EH (cell line): ENCODE data around the gene HTR2A.
A peak's percentile ranks its signal among the peaks of the same experiment; 100 is the strongest.

ENCODE experiments used
- DNase-seq: peaks from one replicate; pipeline ENCODE4 v3.0.0-alpha.2; 2015; ENCODE audit warnings: low read depth

Gene HTR2A

DNA sequence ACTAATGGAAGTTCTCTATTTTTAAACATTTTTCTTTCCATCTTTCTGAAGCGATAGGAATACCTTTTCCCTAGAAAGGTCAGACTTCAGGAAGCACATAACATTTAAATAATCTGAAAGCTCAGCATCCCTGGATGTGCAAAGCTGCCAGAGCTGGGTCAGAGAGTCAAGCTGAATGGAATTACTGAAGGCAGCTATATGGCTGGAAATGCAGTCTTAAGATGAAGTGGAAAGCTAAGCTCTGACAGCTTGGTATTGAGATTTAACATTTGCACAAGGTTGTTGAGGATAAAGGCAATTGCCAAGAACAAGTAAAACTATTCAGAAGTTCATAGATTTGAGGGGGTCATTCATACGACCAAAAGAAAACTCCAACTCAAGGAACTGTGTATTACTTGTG, 28.8 kb downstream of the HTR2A start:
- DNase-seq: no peak

DNA sequence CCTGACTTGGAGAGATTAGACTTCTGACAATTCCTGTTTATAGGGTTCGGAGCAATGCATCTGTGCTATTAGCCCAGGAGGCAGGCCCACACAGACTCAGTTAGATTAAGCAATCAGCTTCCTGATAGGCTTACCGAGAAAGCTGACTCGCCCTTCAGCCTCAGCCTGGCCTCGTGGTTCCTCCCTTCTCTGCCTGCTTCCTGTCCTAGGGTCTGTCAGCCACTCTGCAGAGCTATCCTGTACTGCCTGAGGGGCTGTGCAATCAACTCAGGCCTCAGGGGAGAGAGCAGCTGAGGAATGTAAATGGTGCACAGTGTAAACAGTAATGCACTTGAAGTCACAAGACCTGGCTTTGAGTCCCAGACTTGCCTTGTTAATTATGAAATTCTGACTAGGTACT, 30.7 kb downstream of the HTR2A start:
- peak; percentile 69 for DNase-seq

DNA sequence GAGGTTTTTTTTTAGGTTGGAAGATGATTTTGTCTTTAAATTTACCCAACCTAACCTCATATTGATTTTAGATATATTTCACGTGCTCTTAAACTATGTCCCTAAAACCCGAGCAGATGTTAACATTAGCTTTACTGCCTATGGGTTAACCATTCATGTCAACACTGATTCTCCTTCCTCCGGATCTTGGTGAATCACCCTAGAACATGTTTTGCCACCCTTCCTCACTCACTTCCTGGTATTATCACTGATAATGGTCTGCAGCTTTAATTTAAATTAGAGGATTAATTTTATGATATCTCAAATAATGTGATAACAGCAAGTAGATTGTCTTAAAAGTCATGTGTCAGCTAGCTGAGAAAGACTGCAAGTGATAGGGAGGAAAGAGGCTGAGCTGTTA, 31.9 kb downstream of the HTR2A start:
- DNase-seq: no peak

DNA sequence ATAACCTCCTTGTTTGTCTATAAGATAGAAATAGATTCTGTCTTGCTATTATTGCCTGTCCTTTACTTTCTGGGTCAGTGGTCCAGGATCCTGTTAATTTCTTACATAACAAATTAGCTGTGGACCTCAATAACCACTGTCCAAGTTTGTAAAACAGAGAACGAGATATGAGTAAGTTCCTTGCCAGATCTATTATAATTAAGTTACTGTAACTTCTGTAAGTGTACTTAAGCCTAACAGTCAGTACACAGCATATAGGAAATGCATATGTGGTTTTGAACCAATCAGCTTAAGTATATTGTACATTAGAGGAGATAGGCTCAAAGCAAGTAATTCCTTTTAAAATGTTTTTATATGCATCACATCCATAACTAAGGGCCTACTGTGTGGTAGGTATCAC, 34.9 kb downstream of the HTR2A start:
- no peak for DNase-seq

DNA sequence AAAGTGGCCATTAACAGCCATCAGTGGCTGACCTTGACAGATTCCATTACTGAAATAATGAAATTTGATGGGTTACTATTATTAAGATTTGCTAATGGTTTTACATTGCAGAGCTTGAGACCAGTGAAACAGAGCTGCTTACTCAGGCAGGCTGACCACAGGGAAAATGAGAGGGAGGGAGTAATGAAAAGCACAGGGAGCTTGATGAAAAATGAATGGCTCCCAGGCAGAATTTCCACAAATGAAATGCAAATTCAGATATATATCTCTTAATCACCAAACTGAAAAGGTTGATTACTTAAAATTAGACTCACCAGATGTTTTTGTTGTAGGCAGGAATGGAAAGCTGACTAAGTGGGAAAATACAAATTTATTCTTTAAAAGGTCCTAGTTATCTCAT, 36.1 kb downstream of the HTR2A start:
- DNase-seq: no peak

DNA sequence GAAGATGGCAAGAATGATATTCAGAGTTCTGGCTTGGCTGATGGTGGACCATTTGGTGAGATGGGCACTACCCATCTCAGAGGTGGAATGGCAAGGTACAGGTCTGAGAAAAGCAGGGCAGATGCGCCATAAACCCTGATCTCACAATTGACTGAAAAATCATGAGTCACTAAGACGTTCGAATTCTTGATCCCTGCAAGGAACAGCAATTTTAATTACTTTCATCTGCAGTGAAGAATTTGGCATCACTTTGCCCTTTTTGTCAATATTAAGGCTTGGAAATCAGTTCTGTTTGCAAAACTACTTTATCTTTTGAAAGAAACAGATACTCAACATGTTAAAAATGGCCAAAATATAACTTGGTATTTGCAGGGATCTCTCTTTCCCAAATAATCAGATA, 38.1 kb downstream of the HTR2A start:
- no peak for DNase-seq

DNA sequence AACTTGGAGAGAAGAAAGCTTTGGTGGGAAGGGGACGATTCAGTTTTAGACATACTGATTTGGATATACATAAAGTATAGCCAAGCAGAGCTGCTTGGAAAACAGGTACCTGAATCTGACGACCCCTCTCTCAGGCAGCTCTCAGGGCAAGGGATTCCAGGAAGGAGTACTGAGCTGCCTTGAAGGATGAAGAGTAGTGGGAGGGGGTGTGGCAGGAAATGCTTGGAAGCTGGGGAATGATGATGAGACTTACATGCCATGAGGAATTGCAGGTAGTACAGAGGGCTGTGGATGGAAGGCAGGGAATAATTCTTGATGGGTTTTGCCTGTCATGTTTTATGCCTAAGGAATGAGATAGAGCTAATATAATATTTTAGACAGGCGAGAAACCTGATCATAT, 38.7 kb downstream of the HTR2A start:
- DNase-seq: no peak

DNA sequence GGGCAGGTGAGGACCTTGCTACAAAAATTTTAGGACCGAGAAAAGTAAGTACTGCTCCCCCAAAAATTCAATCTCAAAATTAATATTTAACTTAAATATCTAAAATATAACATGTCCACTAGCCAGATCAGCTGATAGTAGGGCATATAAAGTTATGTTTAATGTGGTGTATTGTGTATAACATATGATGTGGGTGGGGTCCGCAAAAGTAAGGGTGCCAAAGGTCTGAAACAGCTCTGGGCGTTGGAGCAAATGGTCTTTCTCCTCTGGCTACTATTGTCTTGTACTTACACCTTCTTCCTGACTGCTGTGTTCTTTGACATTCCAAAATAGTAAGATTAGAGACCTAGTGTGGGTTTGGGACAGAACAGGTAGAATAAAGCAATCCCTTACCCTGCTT, 41.2 kb downstream of the HTR2A start:
- no peak for DNase-seq

DNA sequence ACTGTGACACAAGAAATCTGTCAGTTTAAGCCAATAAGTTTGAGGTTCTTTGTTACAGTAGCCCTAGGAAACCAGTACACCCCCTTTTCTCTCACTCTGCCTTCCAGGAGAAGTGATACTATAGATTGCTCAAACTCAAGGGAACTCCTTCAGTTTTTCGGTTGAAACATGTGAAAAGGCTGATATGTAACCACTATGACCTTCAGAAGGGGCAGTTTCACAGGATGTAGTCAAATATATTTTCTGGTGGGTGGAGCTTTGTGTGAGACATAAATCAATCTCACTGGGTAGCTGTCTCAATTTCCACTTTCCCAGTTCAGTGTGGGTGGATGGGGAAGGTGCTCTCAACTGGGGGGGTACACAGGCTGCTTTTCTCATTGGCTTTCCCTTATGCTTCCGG, 41.7 kb downstream of the HTR2A start:
- no peak for DNase-seq

DNA sequence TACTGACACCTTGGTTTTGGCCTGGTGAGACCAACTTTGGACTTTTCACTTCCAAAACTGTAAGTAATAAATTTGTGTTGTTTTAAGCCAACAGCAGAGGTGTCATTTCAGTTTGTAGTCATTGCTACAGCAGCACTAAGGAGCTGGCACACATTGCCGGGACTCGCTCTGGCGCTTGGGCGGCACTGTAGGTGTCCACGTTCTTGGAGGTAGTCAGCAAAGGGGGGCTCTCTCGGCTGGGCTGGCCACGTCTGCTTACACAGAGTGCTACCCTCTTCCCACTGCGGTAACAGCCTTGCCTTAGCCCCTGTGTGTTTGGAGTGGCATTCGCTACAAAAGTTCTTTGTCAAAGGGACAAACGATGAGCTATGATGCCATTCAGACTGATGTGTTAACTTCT, 44.7 kb downstream of the HTR2A start:
- DNase-seq: no peak

DNA sequence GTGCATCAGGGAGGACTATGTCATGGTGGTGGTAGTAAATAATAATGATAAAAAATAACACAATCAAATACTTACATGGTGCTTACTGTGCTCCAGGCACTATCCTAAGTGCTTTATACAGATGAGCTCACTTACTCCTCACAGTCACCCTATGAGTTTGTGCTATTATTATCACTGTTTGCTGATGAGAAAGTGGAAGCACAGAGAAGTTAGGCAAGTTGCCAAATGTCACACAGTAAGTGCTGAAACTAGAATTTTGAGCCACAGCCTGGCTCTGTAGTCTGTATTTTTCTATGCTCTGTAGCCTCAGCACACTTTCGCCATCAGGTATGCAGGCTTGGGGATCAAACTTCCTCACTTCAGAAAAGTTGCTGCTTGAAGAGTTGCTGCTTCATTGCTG, 46.6 kb downstream of the HTR2A start:
- DNase-seq: no peak

DNA sequence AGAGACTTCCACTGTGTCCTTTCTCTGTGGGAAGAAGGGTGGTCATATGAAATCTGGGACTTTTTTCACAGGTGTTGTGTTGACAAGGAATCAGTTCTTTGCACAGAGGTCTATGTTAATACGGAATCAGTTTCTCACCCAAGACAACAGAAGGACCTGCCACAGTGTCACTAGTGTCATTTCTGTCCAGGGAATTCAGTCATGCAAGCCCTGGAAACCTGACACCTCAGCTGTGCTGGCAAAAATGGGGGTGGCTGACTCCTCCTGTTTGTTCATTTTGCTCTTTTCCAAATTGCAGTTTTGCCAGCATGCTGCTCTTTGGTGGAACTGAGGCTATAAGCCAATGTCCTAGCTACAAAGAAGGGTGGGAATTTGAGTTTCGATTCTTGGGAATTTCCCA, 50.1 kb downstream of the HTR2A start:
- no peak for DNase-seq

DNA sequence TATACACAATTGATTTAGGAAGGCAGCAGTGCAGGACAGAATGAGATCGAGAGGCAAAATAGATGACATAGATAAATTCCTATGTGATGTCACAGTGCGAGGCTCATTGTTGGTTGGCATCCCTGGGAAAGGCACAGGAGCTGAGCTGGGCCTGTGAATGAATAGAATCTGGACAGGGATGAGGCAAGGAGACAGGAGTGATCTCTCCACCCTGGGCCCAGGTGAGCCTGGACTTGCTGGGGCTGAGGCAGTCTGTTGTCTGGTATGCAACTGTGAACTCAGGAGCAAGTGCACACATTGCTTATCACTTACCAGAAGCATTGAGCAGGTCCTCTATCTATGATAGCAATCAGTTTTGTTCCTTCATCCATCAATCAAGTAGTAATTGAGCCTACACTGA, 51.7 kb downstream of the HTR2A start:
- no peak for DNase-seq

DNA sequence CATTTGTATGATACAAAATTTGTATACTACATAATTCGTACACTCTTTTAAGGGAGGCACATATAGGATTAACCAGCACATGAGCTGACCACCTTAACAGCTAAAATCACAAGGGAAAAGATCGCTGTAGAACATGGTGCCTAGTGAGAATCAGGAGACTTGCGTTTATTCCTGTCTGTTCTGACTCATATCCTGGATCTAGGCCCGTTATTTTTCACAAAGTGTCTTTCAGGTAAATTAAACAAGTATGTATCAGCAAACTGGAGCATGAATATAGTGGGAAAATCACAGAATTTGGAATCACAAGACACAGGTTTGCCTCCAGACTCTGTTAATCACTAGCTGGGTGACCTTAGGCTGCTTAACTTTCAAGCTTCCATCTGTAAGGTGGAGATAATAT, 52.4 kb downstream of the HTR2A start:
- no peak for DNase-seq

DNA sequence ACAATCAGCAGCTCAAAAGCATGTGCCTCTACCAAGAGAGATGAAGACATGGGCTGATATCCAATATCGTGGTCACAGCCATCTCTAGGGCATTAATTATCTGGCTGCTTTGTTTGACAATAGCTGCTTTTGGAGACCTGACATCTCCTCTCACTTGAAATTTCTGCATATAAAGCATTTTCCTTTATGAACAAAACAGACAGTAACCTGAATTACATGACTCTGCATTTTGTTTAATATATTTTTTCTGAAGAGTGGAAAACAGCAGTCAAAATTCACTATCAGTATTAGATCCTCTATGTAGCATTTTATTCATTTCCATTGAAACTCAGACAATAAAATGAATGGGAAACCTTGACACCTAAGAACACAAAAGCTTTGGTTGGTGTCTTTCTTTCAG, 57.5 kb downstream of the HTR2A start:
- DNase-seq: no peak

DNA sequence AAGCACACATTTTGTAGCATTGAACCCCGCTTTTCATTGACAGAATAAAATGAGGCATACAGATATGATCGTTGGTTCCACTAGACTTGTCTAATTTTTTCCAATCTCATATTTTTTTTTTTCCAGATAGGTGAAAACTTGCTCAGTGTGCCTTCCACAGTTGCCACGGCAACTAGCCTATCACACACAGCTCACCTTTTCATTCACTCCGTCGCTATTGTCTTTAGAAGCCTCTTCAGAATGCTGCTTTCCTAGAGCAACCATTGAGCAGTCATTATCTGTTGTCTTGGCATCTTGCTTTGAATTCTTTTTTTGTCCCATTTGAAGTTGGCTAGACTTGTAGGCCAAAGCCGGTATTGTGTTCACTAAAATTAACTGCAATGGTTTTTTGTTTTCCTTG, 62.2 kb downstream of the HTR2A start:
- DNase-seq: no peak

DNA sequence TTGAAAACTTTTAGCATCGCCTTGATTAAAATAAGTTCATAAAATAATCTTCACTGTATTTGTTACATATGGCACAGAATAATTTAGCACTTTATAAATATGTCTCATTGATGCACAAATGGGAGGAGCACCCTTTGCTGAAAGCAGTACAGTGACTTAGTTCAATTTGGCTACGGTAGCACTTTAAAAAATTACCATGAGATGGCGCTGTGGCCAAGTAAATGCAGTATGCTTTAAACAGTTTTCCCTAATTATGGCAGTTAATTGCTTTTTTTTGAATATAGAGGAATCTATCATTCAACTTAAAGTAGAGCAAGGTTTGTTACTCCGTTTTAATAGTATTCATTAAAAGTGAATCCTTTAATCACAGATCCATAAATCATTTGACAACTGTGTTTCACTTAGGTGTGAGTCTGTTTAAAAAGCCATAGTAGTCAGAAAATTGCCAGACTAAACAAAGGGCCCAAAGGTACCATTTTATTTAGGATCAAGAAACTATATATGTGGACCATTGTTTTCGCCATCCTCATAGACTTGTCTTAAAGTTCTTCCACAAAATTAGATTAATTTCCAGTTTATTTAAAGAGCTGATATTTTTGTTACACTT, 65.2 kb downstream of the HTR2A start:
- DNase-seq: peak; percentile 60

DNA sequence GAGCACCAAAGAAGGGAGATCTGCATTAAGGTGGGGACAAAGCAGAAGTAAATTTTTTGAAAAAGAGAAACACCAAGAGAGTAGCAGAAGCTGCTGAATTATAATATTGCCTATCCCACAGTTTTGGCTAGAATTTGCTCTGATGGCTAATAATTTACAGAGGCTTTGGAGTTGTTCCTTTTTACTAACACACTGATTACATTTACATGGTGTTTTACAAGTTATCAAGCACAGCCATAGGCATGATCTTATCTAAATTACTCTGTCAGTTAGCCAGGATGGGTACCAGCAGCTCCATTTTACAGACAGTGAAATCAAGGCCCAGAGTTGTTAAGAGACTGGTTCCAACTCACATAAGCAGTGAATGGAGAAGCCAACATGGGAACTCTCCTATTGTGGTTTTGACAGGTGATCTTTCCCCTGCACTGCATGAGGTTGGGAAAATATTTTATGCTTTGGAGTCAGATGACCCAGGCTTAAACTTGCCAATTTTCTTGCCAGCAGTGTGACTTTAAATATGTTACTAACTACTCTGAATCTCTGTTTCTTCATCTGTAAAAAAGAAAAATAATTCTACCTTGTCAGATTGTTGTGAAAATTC, 66.3 kb downstream of the HTR2A start:
- no peak for DNase-seq

DNA sequence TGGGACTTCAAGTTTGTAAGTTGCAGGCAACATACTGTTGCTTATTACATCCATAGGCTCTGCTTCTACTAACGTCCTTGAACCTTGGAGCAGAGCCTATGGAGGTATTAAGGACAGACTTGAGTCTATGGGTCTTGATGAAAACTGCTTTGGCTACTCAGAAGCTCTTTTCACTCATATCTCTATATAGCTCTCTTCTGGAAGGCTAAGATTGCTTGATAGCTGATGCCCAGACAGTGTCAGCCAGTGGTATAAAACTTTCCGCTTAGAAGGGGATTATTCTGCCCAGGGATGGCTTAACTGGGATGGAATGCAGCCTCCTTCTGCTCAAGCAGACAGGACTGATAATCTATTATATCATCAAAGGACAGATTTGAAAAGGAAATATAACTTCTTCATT, 74.3 kb downstream of the HTR2A start:
- DNase-seq: no peak

DNA sequence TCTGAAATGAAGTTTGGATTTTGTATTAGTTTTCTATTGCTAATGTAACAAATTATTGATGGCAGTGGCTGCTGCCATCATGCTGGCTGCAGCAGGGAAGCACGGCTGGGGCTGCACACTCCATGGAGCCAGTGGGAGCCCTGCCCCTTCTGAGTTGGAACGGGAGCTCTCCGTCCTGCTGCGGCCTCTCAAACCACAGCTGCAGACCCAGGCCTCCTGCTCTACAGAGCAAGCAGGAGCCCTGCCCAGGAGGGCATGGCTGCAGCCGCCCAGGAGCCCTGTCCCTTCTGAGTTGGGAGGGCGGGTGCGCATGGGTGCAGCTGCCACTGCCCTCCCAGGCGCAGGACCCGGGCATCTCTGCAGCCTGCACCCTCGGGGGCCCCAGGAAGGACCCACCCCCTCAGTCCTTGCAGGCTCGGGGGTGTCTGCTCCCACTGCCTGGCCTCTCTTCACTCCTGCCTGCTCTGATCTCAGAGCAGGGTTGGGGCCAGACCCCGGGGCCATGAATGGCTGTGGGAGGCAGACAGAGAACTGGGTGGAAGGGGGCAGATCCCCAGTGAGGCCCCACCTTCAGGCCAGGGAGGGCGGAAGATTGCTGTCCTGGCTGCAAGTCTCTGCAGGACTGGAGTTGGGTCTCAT, 78.9 kb downstream of the HTR2A start:
- DNase-seq: no peak

DNA sequence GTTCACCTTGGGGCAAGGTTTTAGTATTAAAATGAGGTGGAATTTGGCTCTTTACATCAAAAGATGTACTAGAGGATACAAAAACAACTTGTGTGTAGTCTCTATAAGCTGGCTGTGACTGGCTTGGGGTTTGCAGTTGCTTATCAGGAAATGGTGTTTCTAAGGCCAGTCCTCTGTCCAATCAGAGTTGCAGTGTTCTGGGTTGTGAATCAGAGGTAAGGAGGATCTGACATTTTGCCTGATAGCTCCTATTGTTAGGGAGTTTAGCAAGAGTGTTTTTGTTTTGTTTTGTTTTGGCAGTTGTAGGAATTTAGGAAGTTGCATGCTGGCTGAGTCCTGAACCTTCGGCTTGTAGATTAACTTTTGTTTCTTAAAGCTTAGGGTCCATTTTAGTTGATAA, 79.8 kb downstream of the HTR2A start:
- DNase-seq: no peak

DNA sequence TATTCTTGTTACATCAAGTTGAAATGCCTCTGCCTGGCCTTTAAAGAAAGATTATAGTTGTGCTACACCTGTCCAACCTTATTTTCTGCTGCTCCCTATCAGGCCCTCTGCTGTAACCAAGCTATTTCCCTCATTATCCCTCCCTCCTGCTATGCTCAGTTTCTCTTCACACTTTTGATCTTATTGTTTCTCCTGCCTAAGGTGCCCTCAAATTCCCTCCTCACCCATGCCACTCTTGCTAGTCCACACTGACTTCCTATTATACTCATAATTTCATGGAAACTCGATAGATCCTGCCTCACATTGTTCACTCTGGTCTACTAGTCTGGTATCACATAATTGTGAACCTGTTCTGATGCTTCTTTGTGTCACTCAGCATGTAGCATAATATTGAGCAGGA, 80.5 kb downstream of the HTR2A start:
- no peak for DNase-seq

DNA sequence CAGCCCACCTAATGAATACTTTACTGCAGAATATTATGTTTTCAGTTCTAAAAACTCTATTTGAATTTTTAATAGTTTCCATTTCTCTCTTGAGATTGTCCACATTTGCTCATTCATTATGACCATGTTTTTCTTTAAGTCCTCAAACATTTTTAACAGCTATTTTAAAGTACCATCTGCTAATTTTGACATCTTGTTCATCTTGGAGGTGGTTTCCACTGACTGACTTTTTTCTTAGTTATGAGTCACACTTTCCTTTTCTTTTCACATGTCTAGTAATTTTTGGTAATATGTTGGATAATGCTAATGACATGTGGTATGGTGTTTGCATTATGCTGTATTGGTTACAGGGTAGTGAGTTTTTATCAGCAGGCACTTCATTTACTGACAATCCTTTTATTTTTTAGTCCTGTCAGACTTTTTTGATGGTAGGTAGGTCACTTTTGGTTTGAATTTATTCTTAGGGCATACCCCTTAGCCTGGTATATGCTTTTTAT, 84.5 kb downstream of the HTR2A start:
- DNase-seq: no peak

DNA sequence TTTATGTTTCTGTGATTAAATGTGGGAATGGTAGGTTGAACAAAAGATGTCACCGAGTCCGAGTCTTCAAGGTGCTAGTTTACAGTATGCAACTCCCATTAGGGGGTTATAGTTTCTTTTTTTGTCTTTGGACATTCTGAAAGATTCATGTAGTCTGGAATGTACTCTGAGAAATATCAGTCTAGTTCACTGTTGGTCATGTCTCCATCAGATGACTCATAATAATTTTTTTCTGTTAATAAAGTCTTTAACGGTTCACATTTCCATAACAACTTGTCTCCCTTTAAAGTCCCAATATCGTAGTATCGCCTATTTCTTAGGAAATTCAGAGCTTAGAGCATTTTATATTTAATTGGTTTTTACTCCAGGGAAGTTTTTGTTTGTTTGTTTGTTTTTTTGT, 86.4 kb downstream of the HTR2A start:
- DNase-seq: peak; percentile 25
